ENCODE data around the gene GIMD1. TPM values are rescaled to one million over a fixed set of nuclear protein-coding genes. Genes with fewer than 3 reads are reported as not detected.
"Not testable (repeated sequence)": the region's sequence is repeated elsewhere in the genome, so short reads cannot be mapped to it uniquely, and the experiment has no call there.

The GIMD1 gene
- polyA plus RNA-seq (2013), result not detected in 2 replicates

DNA sequence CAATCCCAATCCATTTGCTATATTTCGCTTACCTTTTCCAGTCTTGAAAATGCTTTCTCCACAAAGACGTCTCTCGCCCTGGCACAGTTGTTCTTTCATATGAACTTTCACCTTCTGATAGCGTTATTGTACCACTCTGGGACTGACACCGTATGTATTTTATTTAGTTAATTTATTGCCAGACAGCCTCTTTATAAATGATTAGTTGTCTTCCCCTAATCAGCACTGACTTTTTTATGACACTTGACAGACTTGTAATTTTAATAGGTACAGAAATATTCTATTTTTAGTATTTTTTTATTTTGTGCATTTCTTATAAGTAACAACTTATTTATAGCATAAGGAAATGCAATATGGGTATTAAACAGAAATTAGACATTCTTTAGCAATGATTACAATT, at the start of gene GIMD1:
Gene GIMD1, minus strand, starts transcription at position 101 of the 400 bp plus-strand sequence. CDS start 1,343 bp downstream, outside the sequence.
- no peaks in the 10 kb centered on the region for H3K36me3 ChIP-seq (ENCODE audit: control insufficient read depth in 1 of 2, insufficient read depth in 2 of 2, low read length in 2 of 2)
- H3K23ac ChIP-seq (ENCODE audit: low read length), result no peak within 1 kb of the TSS
- no peak within 1 kb of the TSS for H2AK5ac ChIP-seq (ENCODE audit: low read length)
- H3K4me3 ChIP-seq (ENCODE audit: low read depth, low read length), result no peak within 1 kb of the TSS
- no peak within 1 kb of the TSS for H3K18ac ChIP-seq (ENCODE audit: low read length)
- no peak within 1 kb of the TSS for H3K4ac ChIP-seq (ENCODE audit: low read depth, low read length)
- H3K9ac ChIP-seq (ENCODE audit: low read length), result no peak within 1 kb of the TSS
- no peak within 1 kb of the TSS for H2BK12ac ChIP-seq (ENCODE audit: low read length)
- no peaks in the 10 kb centered on the region for H3K9me3 ChIP-seq (ENCODE audit: insufficient read depth, low read depth, low read length)
- H3K27me3 ChIP-seq (ENCODE audit: insufficient read depth, low read length), result no peaks in the 10 kb centered on the region
- no peak for DNase-seq
- no peak within 1 kb of the TSS for H4K91ac ChIP-seq (ENCODE audit: low read depth, low read length)
- no peak within 1 kb of the TSS for H3K14ac ChIP-seq (ENCODE audit: low read length)
- H4K12ac ChIP-seq (ENCODE audit: low read depth, low read length), result no peak within 1 kb of the TSS
- no CpG with 5 or more reads among the region's 5 CpGs for WGBS (ENCODE audit: extremely low coverage, insufficient coverage, insufficient read length)
- no peak within 1 kb of the TSS for H2AFZ ChIP-seq (ENCODE audit: insufficient read depth, low read length, poor library complexity)
- no peaks in the 10 kb centered on the region for H3K79me2 ChIP-seq (ENCODE audit: control insufficient read depth, insufficient read depth, low read length, poor library complexity)
- no peaks in the 10 kb centered on the region for H3K79me1 ChIP-seq (ENCODE audit: low read length)
- H3K4me2 ChIP-seq (ENCODE audit: low read length), result no peak within 1 kb of the TSS
- no peak within 1 kb of the TSS for H3K27ac ChIP-seq (ENCODE audit: low read depth, low read length)
- no peak within 1 kb of the TSS for H2BK120ac ChIP-seq (ENCODE audit: insufficient read depth, low read length, poor library complexity)
- no peak within 1 kb of the TSS for H4K8ac ChIP-seq (ENCODE audit: low read depth, low read length)
- no peaks in the 10 kb centered on the region for H3K4me1 ChIP-seq (ENCODE audit: control insufficient read depth in 1 of 2, insufficient read depth in 2 of 2, low read length in 2 of 2)
- no peak within 1 kb of the TSS for H2BK5ac ChIP-seq (ENCODE audit: low read depth, low read length, poor library complexity)

DNA sequence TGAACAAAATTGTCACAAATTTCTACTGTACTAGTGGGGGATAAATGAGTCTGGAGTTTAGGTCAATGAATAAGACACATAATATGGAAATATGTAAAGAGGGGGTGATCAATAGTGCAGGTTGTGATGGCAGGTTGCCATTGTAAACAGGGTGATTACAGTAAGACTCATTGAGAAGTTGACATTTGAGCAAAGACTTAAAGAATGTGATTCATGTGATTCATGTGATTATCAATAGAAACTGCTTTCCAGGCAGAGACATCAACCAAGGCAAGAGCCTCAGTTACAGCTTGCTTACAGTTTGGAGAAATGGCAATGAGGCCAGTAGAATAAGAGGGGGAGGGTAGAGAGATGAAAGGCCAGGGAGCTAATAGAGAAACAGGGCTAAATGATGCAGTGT, 45.8 kb upstream of the GIMD1 start:
- no peak overlapping the region for H4K8ac ChIP-seq (ENCODE audit: low read depth, low read length)
- H2AK5ac ChIP-seq (ENCODE audit: low read length), result no peak overlapping the region
- no peak overlapping the region for H2AFZ ChIP-seq (ENCODE audit: insufficient read depth, low read length, poor library complexity)
- no peaks in the 10 kb centered on the region for H3K36me3 ChIP-seq (ENCODE audit: control insufficient read depth in 1 of 2, insufficient read depth in 2 of 2, low read length in 2 of 2)
- no peak overlapping the region for H3K9ac ChIP-seq (ENCODE audit: low read length)
- no peak overlapping the region for H3K14ac ChIP-seq (ENCODE audit: low read length)
- H3K4me3 ChIP-seq (ENCODE audit: low read depth, low read length), result no peak overlapping the region
- H4K12ac ChIP-seq (ENCODE audit: low read depth, low read length), result no peak overlapping the region
- no peak for DNase-seq
- H3K79me2 ChIP-seq (ENCODE audit: control insufficient read depth, insufficient read depth, low read length, poor library complexity), result no peaks in the 10 kb centered on the region
- H3K4me2 ChIP-seq (ENCODE audit: low read length), result no peak overlapping the region
- no peak overlapping the region for H2BK12ac ChIP-seq (ENCODE audit: low read length)
- peaks cover 0 to 4% of the 10 kb centered on the region in 2 experiments for H3K4me1 ChIP-seq (ENCODE audit: control insufficient read depth in 1 of 2, insufficient read depth in 2 of 2, low read length in 2 of 2)
- H2BK5ac ChIP-seq (ENCODE audit: low read depth, low read length, poor library complexity), result no peak overlapping the region
- no peak overlapping the region for H3K27ac ChIP-seq (ENCODE audit: low read depth, low read length)
- no peak overlapping the region for H2BK120ac ChIP-seq (ENCODE audit: insufficient read depth, low read length, poor library complexity)
- no peak overlapping the region for H3K23ac ChIP-seq (ENCODE audit: low read length)
- no peaks in the 10 kb centered on the region for H3K79me1 ChIP-seq (ENCODE audit: low read length)
- H3K4ac ChIP-seq (ENCODE audit: low read depth, low read length), result no peak overlapping the region
- no peaks in the 10 kb centered on the region for H3K9me3 ChIP-seq (ENCODE audit: insufficient read depth, low read depth, low read length)
- no peaks in the 10 kb centered on the region for H3K27me3 ChIP-seq (ENCODE audit: insufficient read depth, low read length)
- no peak overlapping the region for H3K18ac ChIP-seq (ENCODE audit: low read length)
- no peak overlapping the region for H4K91ac ChIP-seq (ENCODE audit: low read depth, low read length)

DNA sequence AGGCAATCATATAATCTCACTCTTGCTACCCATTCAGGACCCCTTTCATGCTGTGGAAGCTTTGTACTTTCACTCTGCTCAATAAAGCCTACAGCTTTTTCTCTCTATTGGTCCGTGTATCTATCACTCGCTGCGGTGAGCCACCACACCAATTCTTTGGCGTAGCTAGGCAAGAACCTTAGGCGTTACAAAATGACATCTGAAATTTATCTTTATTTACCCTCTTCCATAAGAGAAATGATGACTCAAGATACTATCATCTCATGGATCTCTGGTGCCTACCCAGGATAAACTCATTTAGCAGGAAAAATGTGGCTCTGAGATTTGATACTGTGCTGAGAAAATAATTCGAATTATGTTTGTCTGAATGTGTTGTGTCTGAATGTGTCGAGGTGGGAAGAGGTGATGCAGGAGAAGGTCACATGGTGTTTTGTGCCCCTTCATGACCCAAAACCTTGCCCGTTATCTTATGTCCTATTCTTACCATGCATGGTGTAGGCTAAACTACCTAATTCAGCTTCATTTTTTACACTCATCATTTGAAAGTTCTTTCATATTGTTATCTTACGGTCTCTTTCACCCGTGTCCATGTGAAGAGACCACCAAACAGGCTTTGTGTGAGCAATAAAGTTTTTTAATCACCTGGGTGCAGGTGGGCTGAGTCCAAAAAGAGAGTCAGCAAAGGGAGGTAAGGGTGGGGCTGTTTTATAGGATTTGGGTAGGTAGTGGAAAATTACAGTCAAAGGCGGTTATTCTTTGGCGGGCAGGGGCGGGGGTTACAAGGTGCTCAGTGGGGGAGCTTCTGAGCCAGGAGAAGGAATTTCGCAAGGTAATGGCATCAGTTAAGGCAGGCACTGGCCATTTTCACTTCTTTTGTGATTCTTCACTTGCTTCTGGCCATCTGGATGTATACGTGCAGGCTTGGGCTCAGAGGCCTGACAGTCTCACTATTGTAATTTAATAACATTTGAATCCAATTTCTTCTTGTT, 41.6 kb upstream of the GIMD1 start:
- WGBS (ENCODE audit: extremely low coverage, insufficient coverage, insufficient read length), result no CpG with 5 or more reads among the region's 15 CpGs

DNA sequence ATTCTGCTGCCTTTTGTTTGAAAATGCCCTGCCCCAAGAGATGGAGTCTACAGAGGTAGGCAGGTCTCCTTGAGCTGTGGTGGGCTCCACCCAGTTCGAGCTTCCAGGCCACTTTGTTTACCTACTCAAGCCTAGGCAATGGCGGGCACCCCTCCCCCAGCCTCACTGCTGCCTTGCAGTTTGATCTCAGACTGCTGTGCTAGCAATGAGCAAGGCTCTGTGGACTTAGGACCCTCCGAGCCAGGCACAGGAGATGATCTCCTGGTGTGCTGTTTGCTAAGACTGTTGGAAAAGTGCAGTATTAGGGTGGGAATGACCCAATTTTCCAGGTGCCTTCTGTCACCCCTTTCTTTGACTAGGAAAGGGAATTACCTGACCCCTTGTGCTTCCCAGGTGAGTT, 39.4 kb upstream of the GIMD1 start:
- not testable (repeated sequence) for H3K36me3 ChIP-seq (ENCODE audit: control insufficient read depth in 1 of 2, insufficient read depth in 2 of 2, low read length in 2 of 2); H2AK5ac ChIP-seq (ENCODE audit: low read length); H4K91ac ChIP-seq (ENCODE audit: low read depth, low read length); H3K14ac ChIP-seq (ENCODE audit: low read length); H3K79me2 ChIP-seq (ENCODE audit: control insufficient read depth, insufficient read depth, low read length, poor library complexity); H2AFZ ChIP-seq (ENCODE audit: insufficient read depth, low read length, poor library complexity); H3K79me1 ChIP-seq (ENCODE audit: low read length); H3K23ac ChIP-seq (ENCODE audit: low read length); H4K12ac ChIP-seq (ENCODE audit: low read depth, low read length); H3K27ac ChIP-seq (ENCODE audit: low read depth, low read length); H4K8ac ChIP-seq (ENCODE audit: low read depth, low read length); H3K4me3 ChIP-seq (ENCODE audit: low read depth, low read length); H3K27me3 ChIP-seq (ENCODE audit: insufficient read depth, low read length); H2BK5ac ChIP-seq (ENCODE audit: low read depth, low read length, poor library complexity); H3K4me2 ChIP-seq (ENCODE audit: low read length); H3K9ac ChIP-seq (ENCODE audit: low read length); H3K4me1 ChIP-seq (ENCODE audit: control insufficient read depth in 1 of 2, insufficient read depth in 2 of 2, low read length in 2 of 2); H2BK12ac ChIP-seq (ENCODE audit: low read length); H3K9me3 ChIP-seq (ENCODE audit: insufficient read depth, low read depth, low read length); DNase-seq; H2BK120ac ChIP-seq (ENCODE audit: insufficient read depth, low read length, poor library complexity); H3K4ac ChIP-seq (ENCODE audit: low read depth, low read length); H3K18ac ChIP-seq (ENCODE audit: low read length)
- no CpG with 5 or more reads among the region's 3 CpGs for WGBS (ENCODE audit: extremely low coverage, insufficient coverage, insufficient read length)

More for the DNA sequence above, 41.6 kb upstream of the GIMD1 start:
- Histone ChIP-seq H4K12ac (ENCODE audit: low read depth, low read length) (no peak overlapping the region), H3K14ac (ENCODE audit: low read length) (no peak overlapping the region), H3K27me3 (ENCODE audit: insufficient read depth, low read length) (no peaks in the 10 kb centered on the region), H3K4ac (ENCODE audit: low read depth, low read length) (no peak overlapping the region), H3K79me2 (ENCODE audit: control insufficient read depth, insufficient read depth, low read length, poor library complexity) (no peaks in the 10 kb centered on the region), H2AK5ac (ENCODE audit: low read length) (no peak overlapping the region), H2BK120ac (ENCODE audit: insufficient read depth, low read length, poor library complexity) (no peak overlapping the region), H2BK12ac (ENCODE audit: low read length) (no peak overlapping the region), H3K4me1 (ENCODE audit: control insufficient read depth in 1 of 2, insufficient read depth in 2 of 2, low read length in 2 of 2) (peaks cover 0 to 4% of the 10 kb centered on the region in 2 experiments), H3K9me3 (ENCODE audit: insufficient read depth, low read depth, low read length) (no peaks in the 10 kb centered on the region), H2AFZ (ENCODE audit: insufficient read depth, low read length, poor library complexity) (no peak overlapping the region), H3K79me1 (ENCODE audit: low read length) (no peaks in the 10 kb centered on the region), H3K4me3 (ENCODE audit: low read depth, low read length) (no peak overlapping the region), H3K4me2 (ENCODE audit: low read length) (no peak overlapping the region), H4K91ac (ENCODE audit: low read depth, low read length) (no peak overlapping the region), H4K8ac (ENCODE audit: low read depth, low read length) (no peak overlapping the region), H3K9ac (ENCODE audit: low read length) (no peak overlapping the region), H3K27ac (ENCODE audit: low read depth, low read length) (no peak overlapping the region), H3K23ac (ENCODE audit: low read length) (no peak overlapping the region), H3K18ac (ENCODE audit: low read length) (no peak overlapping the region), H2BK5ac (ENCODE audit: low read depth, low read length, poor library complexity) (no peak overlapping the region), H3K36me3 (ENCODE audit: control insufficient read depth in 1 of 2, insufficient read depth in 2 of 2, low read length in 2 of 2) (no peaks in the 10 kb centered on the region)
- no peak for DNase-seq
